Coronary artery (tissue), 2 donors: ENCODE measurements around the gene KCNMA1.
A peak's percentile ranks its signal among the peaks of the same experiment; 100 is the strongest.

Source experiments
- DNase-seq: peaks from one replicate; pipeline ENCODE4 v3.0.0-alpha.2; 2017; ENCODE audit warnings: low spot score
- H3K27ac ChIP-seq, 2 donors: fragments of 200-600 bp; sonication (generic); one replicate each; pipeline ENCODE4 v1.5.1; 2016 to 2019
- H3K4me3 ChIP-seq: fragments of 200-600 bp; sonication (generic); 2 replicates; pipeline ENCODE4 v1.5.1; 2016; ENCODE audit warnings: mild to moderate bottlenecking, moderate library complexity
- CTCF ChIP-seq: fragments of 200-600 bp; sonication (generic); IDR thresholded peaks from one replicate; pipeline ENCODE4 v1.5.1; 2019; ENCODE audit warnings: antibody characterized with exemption

Gene KCNMA1

DNA sequence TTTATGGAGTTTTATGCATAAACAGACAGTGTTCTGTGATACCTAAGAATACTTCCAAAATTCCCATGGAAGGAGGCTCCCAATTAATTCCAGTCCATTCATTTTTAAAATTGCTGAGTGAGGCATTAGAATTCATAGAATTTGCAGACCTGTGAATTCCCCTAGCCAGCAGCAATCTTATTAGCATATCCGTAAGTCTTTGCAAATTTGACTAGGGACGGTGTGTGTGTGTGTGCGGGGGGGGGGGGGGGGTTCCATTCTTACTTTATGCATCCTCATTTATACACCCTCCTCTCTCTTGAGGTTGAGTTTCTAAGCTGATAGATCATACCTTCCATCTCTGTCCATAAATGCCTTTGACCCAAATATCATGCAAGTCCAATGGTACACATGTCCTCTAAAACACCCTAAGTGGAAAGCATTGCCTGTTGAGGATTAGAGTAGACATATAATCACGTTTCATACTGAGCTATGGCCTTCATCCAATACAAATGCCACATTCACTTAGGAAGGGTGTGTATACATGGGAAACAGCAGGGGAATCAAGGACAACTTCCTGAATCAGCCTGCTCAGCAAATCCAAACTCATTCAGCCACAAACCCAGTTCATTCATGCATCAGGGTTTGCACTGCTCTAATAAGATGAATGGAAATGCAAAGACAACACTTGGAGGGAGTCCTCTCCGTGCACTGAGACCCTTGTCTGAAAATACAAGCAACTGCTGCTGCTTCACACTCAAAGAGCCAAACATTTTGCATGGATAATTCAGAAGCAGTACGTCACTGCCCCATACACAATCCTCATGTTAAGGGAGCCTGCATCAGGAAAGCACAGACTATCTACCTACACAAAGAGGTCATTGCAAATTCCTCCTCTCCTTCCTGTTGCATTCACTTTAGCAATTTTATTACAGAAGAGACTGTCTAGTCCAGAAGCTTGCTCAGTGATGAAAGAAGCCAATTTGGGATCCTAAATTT is 350.8 kb downstream of the KCNMA1 start:
- no peak for DNase-seq
- no peak for TF ChIP-seq CTCF
- Histone ChIP-seq H3K27ac (no peak overlapping the region), H3K4me3 (no peak overlapping the region)

DNA sequence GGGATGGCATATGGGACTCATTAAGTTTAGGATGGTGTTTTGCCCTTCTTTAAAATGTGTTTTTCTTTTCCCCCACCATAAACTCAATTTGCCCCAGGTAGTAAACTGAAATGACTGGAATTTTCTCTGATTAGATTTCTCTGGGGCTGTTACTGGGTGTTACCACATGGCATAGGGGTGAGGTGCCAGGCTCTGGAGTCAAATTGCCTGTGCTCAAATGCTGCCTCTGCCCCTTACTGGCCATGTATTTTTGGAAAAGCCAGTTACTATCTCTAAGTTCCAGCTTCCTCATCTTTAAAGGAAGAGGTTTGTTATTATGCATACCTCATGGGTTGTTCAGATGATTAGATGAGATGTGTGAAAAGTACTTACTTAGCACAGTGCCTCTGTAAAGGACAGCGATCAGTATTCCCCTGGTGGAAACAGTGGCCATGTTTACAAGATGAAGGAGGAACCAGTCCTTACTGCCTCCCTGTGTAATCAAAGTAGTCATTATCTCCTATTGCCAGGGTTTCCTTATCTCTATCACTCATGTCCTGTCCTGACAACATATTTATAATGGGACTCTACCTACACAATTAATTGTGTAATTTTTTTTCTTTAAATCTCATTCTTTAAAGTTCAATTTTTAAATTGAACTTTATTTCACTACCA is 352.0 kb downstream of the KCNMA1 start:
- Histone ChIP-seq H3K4me3 (no peak overlapping the region), H3K27ac (peak overlapping the region in 1 of 2 donors; percentile 23)
- no peak for TF ChIP-seq CTCF
- DNase-seq: no peak

DNA sequence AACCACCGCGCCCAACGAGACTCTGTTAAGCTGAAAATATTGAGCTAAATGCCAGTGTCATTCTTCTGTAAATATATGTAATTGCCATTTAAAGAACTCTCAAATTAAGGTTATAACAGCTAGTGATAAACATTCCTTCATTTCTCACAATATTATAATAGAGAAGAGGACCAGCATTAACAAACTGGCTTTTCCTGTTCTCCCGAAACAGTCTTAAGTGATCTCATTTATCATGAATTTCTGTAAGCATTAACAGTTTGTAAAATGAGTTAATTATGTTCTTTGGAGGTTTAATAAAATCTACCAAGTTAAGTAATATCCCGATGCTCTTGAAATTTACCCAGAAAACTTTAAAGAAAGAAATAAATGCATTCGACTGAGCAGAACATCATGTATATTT is 352.8 kb downstream of the KCNMA1 start:
- TF ChIP-seq CTCF: no peak
- DNase-seq: no peak
- no peak overlapping the region for H3K27ac ChIP-seq
- no peak overlapping the region for H3K4me3 ChIP-seq

DNA sequence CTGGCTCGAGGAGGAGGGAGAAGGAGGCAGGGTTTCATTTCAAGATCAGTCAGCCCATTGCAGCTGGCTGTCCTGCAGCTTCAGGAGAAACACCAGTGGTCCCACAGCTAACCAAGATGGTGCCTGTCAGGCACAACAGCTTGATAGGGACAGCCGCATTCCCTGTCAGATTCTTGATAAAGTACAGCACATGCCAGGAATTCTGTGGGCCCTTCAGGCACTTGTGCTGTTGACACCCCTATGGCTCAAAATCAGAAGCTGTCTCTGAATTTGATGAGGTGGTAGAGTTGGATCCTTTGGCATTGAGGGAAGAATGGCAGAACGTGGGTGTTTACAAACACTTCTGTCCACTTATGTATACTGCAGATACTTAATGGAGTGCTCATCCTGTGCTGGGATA is 354.3 kb downstream of the KCNMA1 start:
- TF ChIP-seq CTCF: no peak

DNA sequence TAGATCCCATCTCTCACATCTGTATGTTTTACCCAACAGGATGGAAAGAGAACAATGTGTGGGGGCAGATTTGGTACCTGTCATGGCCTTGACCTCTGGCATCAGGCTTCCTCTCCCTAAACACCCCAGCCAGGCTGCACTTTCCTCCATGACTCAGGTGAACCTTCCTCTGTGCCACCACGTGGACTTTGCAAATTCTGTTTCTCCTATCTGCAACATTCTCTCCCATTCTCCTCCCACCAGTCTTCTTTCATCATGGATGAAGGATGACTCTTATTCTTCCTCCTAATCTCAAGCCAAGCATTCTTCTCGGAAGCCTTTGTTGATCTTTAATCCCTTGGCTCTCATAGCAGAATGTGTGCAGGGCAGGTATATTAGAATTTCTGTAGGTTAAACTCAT is 355.4 kb downstream of the KCNMA1 start:
- Histone ChIP-seq H3K27ac (peak overlapping the region in 1 of 2 donors; percentile 56), H3K4me3 (no peak overlapping the region)
- no peak for DNase-seq
- TF ChIP-seq CTCF: no peak

More for the DNA sequence above, 354.3 kb downstream of the KCNMA1 start:
- no peak for DNase-seq
- Histone ChIP-seq H3K27ac (peak overlapping the region in 1 of 2 donors; percentile 56), H3K4me3 (no peak overlapping the region)

GRCh38 chr10:77281719-77282118 is 355.9 kb downstream of the KCNMA1 start:
- H3K27ac ChIP-seq: no peak overlapping the region
- no peak for DNase-seq
- no peak for TF ChIP-seq CTCF
- no peak overlapping the region for H3K4me3 ChIP-seq
